GM23338 (cell line): ENCODE measurements around the gene GPR162.

Experiments
- CREB1 ChIP-seq: fragments of 250-450 bp; sonication (Bioruptor Pico); IDR thresholded peaks from 2 replicates; pipeline ENCODE4 v1.5.0; 2020; ENCODE audit warnings: low read depth, mild to moderate bottlenecking, moderate library complexity
- CTCF ChIP-seq, 2 experiments: fragments of 200-600 bp in 1 of 2; sonication (generic) in 1 of 2; conservative IDR thresholded peaks; 2 replicates each; pipeline versions ENCODE4 v1.5.1 to v1.6.1; 2016 to 2017; ENCODE audit warnings: antibody characterized with exemption in 2 of 2, low read depth in 2 of 2, mild to moderate bottlenecking in 2 of 2, moderate library complexity in 1 of 2
- EZH2 ChIP-seq: fragments of 200-600 bp; sonication (generic); IDR thresholded peaks from one replicate; pipeline ENCODE4 v1.8.0; 2017; ENCODE audit warnings: antibody characterized with exemption, mild to moderate bottlenecking, low read depth; ENCODE audit not compliant: unreplicated experiment
- EZH2phosphoT487 ChIP-seq: fragments of 200-600 bp; sonication (generic); IDR thresholded peaks from one replicate; pipeline ENCODE4 v1.8.1; 2018; ENCODE audit warnings: antibody characterized with exemption; ENCODE audit not compliant: unreplicated experiment
- JUNB ChIP-seq: IDR thresholded peaks from one replicate; pipeline ENCODE4 v1.6.1; 2016; ENCODE audit warnings: antibody characterized with exemption; ENCODE audit not compliant: unreplicated experiment
- POLR2AphosphoS5 ChIP-seq: IDR thresholded peaks from 2 replicates; pipeline ENCODE4 v1.6.1; 2016; ENCODE audit warnings: antibody characterized with exemption, low read depth
- STAT1 ChIP-seq: IDR thresholded peaks from one replicate; pipeline ENCODE4 v1.6.1; 2016; ENCODE audit warnings: antibody characterized with exemption; ENCODE audit not compliant: unreplicated experiment
- ZNF114 ChIP-seq: fragments of 250-450 bp; sonication (Bioruptor Pico); IDR thresholded peaks from 2 replicates; pipeline ENCODE4 v1.5.0; 2020; ENCODE audit warnings: mild to moderate bottlenecking, moderate library complexity
- ZNF331 ChIP-seq: fragments of 250-450 bp; sonication (Bioruptor Pico); IDR thresholded peaks from 2 replicates; pipeline ENCODE4 v1.5.0; 2020; ENCODE audit warnings: low read depth, mild to moderate bottlenecking, moderate library complexity
- ZNF462 ChIP-seq: fragments of 250-450 bp; sonication (Bioruptor Pico); IDR thresholded peaks from 2 replicates; pipeline ENCODE4 v1.5.0; 2020; ENCODE audit warnings: mild to moderate bottlenecking, moderate library complexity
- TF ChIP-seq, protein P1 (sequence below): IDR thresholded peaks from one replicate; pipeline ENCODE4 v1.6.1; 2018; ENCODE audit warnings: antibody characterized with exemption; ENCODE audit not compliant: unreplicated experiment
- TF ChIP-seq, protein P2 (sequence below): IDR thresholded peaks from 2 replicates; pipeline ENCODE4 v1.6.1; 2016; ENCODE audit warnings: antibody characterized with exemption

DNA sequence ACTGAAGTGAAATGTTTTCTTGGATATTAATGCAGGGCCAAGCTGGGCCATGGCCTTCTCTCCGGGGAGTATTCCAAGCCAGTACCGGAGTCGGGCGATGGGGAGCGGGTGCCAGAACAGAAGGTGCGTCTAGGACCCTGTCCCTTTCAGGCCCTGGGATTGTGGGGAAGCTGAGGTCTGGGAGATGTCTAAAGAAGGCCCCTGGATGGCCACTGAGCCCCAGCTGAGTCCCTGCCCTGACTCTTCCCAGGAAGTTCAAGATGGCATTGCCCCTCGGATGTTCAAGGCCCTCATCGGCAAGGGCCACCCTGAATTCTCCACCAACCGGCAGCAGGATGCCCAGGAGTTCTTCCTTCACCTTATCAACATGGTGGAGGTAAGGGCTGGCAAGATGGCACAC is 38.5 kb downstream of the GPR162 start:
- TF ChIP-seq CTCF (conservative IDR thresholded peaks at IDR 0.05; ENCODE audit: low read depth in 2 of 2) (no peak), POLR2AphosphoS5 (no peak), ZNF331 (no peak), EZH2 (no peak), ZNF462 (CRISPR knock-in tag) (no peak), CREB1 (CRISPR knock-in tag) (no peak), ZNF114 (CRISPR knock-in tag) (no peak), EZH2phosphoT487 (no peak), JUNB (no peak), STAT1 (no peak)
- TF ChIP-seq, protein P1, sequence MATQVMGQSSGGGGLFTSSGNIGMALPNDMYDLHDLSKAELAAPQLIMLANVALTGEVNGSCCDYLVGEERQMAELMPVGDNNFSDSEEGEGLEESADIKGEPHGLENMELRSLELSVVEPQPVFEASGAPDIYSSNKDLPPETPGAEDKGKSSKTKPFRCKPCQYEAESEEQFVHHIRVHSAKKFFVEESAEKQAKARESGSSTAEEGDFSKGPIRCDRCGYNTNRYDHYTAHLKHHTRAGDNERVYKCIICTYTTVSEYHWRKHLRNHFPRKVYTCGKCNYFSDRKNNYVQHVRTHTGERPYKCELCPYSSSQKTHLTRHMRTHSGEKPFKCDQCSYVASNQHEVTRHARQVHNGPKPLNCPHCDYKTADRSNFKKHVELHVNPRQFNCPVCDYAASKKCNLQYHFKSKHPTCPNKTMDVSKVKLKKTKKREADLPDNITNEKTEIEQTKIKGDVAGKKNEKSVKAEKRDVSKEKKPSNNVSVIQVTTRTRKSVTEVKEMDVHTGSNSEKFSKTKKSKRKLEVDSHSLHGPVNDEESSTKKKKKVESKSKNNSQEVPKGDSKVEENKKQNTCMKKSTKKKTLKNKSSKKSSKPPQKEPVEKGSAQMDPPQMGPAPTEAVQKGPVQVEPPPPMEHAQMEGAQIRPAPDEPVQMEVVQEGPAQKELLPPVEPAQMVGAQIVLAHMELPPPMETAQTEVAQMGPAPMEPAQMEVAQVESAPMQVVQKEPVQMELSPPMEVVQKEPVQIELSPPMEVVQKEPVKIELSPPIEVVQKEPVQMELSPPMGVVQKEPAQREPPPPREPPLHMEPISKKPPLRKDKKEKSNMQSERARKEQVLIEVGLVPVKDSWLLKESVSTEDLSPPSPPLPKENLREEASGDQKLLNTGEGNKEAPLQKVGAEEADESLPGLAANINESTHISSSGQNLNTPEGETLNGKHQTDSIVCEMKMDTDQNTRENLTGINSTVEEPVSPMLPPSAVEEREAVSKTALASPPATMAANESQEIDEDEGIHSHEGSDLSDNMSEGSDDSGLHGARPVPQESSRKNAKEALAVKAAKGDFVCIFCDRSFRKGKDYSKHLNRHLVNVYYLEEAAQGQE, result no peak
- TF ChIP-seq, protein P2, sequence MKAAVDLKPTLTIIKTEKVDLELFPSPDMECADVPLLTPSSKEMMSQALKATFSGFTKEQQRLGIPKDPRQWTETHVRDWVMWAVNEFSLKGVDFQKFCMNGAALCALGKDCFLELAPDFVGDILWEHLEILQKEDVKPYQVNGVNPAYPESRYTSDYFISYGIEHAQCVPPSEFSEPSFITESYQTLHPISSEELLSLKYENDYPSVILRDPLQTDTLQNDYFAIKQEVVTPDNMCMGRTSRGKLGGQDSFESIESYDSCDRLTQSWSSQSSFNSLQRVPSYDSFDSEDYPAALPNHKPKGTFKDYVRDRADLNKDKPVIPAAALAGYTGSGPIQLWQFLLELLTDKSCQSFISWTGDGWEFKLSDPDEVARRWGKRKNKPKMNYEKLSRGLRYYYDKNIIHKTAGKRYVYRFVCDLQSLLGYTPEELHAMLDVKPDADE, result no peak
